GM19238 (cell line): Measurements from ENCODE around the gene WWC2.

ENCODE experiments used
- DNase-seq: peaks from one replicate; pipeline ENCODE4 v3.0.0; 2011; ENCODE audit warnings: low spot score; ENCODE audit not compliant: insufficient read length

Gene WWC2

GRCh38 chr4:183350317-183351071 lies 251.4 kb downstream of the WWC2 start:
- no peak for DNase-seq

- no peak for DNase-seq
Observed at GRCh38 chr4:183352546-183352945, 253.5 kb downstream of the WWC2 start.

GRCh38 chr4:183353557-183353956 lies 254.5 kb downstream of the WWC2 start:
- no peak for DNase-seq

- no peak for DNase-seq
Observed at GRCh38 chr4:183354219-183354618, 255.2 kb downstream of the WWC2 start.

GRCh38 chr4:183355405-183355804 lies 256.3 kb downstream of the WWC2 start:
- no peak for DNase-seq

- no peak for DNase-seq
Observed at GRCh38 chr4:183356173-183356830, 257.2 kb downstream of the WWC2 start.

GRCh38 chr4:183356931-183357675 lies 258.0 kb downstream of the WWC2 start:
- no peak for DNase-seq

GRCh38 chr4:183358215-183358755 lies 259.2 kb downstream of the WWC2 start:
- no peak for DNase-seq

GRCh38 chr4:183360161-183360919 lies 261.3 kb downstream of the WWC2 start:
- DNase-seq = no peak

- DNase-seq = no peak
Observed at GRCh38 chr4:183362036-183362435, 263.0 kb downstream of the WWC2 start.

- no peak for DNase-seq
Observed at GRCh38 chr4:183362916-183363542, 264.0 kb downstream of the WWC2 start.

- DNase-seq = no peak
Observed at GRCh38 chr4:183364025-183364424, 265.0 kb downstream of the WWC2 start.

GRCh38 chr4:183366206-183366835 lies 267.3 kb downstream of the WWC2 start:
- no peak for DNase-seq

- no peak for DNase-seq
Observed at GRCh38 chr4:183369073-183369472, 270.0 kb downstream of the WWC2 start.
